Urinary bladder (tissue), 4 donors: ENCODE measurements around the gene NLGN1. TPM values are rescaled to one million over a fixed set of nuclear protein-coding genes. Genes with fewer than 3 reads are reported as not detected.

Experiments used
- DNase-seq: peaks from one replicate; pipeline ENCODE4 v3.0.0-alpha.2; 2015; ENCODE audit errors: extremely low spot score
- H3K27ac ChIP-seq: one replicate; pipeline ENCODE4 v1.5.1; 2013; ENCODE audit warnings: low read depth, mild to moderate bottlenecking, moderate library complexity
- H3K36me3 ChIP-seq: one replicate; pipeline ENCODE4 v1.6.1; 2013; ENCODE audit warnings: mild to moderate bottlenecking, moderate library complexity; ENCODE audit not compliant: insufficient read depth
- H3K4me1 ChIP-seq: one replicate; pipeline ENCODE4 v1.6.1; 2013; ENCODE audit warnings: mild to moderate bottlenecking, moderate library complexity; ENCODE audit not compliant: insufficient read depth
- H3K4me3 ChIP-seq: one replicate; pipeline ENCODE4 v1.5.1; 2013; ENCODE audit warnings: low read depth, low read length
- WGBS: extraction: QIAGEN DNeasy Blood & Tissue Kit; methylation state at CpG from one replicate; pipeline ENCODE4 v1.1.7; 2013; 5-methylcytosine and 5-hydroxymethylcytosine counted together
- polyA plus RNA-seq: library from polyadenylated mRNA; stranded (reverse); fragments of 200-250 nt; gene quantifications from one replicate; pipeline ENCODE4 v1.2.3, GENCODE V29; 2013
- total RNA-seq: library from RNA; depleted of rRNA; stranded (reverse); fragments of >200 nt; gene quantifications from one replicate; pipeline ENCODE4 v1.2.3, GENCODE V29; 2014
- donor health status: healthy with polysubstance abuse.
- donor health status: healthy.

NLGN1 gene
- total and polyA plus RNA-seq, 2 donors: 8.4 to 51.8 TPM

- Histone ChIP-seq H3K36me3 (no peaks in the 10 kb centered on the region), H3K27ac (no peak overlapping the region), H3K4me1 (no peaks in the 10 kb centered on the region), H3K4me3 (no peak overlapping the region)
- no peak for DNase-seq
- WGBS: 91% methylated on average over 4 of the region's 4 CpGs
These were observed 661.3 kb downstream of the NLGN1 start for GRCh38 chr3:174058804-174059203.

- 89% methylated on average over 2 of the region's 2 CpGs for WGBS
- Histone ChIP-seq H3K36me3 (no peaks in the 10 kb centered on the region), H3K27ac (no peak overlapping the region), H3K4me3 (no peak overlapping the region), H3K4me1 (no peaks in the 10 kb centered on the region)
- DNase-seq: no peak
These were observed 662.9 kb downstream of the NLGN1 start for GRCh38 chr3:174060431-174060830.

- no peak overlapping the region for H3K4me3 ChIP-seq
These were observed 663.6 kb downstream of the NLGN1 start for GRCh38 chr3:174061162-174061561.

GRCh38 chr3:174061731-174062130 is 664.2 kb downstream of the NLGN1 start:
- no peak overlapping the region for H3K27ac ChIP-seq
- DNase-seq: no peak
- no peaks in the 10 kb centered on the region for H3K36me3 ChIP-seq
- no peaks in the 10 kb centered on the region for H3K4me1 ChIP-seq
- no peak overlapping the region for H3K4me3 ChIP-seq
- 98% methylated on average over 1 of the region's 1 CpG for WGBS

More at GRCh38 chr3:174061162-174061561, 663.6 kb downstream of the NLGN1 start:
- Histone ChIP-seq H3K36me3 (no peaks in the 10 kb centered on the region), H3K27ac (no peak overlapping the region), H3K4me1 (no peaks in the 10 kb centered on the region)
- DNase-seq: no peak

GRCh38 chr3:174062923-174063322 is 665.4 kb downstream of the NLGN1 start:
- Histone ChIP-seq H3K4me3 (no peak overlapping the region), H3K36me3 (no peaks in the 10 kb centered on the region), H3K4me1 (no peaks in the 10 kb centered on the region), H3K27ac (no peak overlapping the region)
- 86% methylated on average over 1 of the region's 1 CpG for WGBS
- no peak for DNase-seq

GRCh38 chr3:174068035-174068434 is 670.5 kb downstream of the NLGN1 start:
- Histone ChIP-seq H3K4me1 (no peaks in the 10 kb centered on the region), H3K4me3 (no peak overlapping the region), H3K36me3 (no peaks in the 10 kb centered on the region), H3K27ac (no peak overlapping the region)
- no peak for DNase-seq
- 92% methylated on average over 2 of the region's 2 CpGs for whole genome bisulfite sequencing

- no peak for DNase-seq
- 56% methylated on average over 1 of the region's 1 CpG for WGBS
- H3K27ac ChIP-seq: no peak overlapping the region
- H3K4me1 ChIP-seq: no peaks in the 10 kb centered on the region
- no peak overlapping the region for H3K4me3 ChIP-seq
- no peaks in the 10 kb centered on the region for H3K36me3 ChIP-seq
These were observed 675.1 kb downstream of the NLGN1 start for GRCh38 chr3:174072675-174073074.

GRCh38 chr3:174083706-174084105 is 686.2 kb downstream of the NLGN1 start:
- WGBS: 94% methylated on average over 3 of the region's 3 CpGs
- DNase-seq: no peak
- Histone ChIP-seq H3K4me3 (no peak overlapping the region), H3K27ac (no peak overlapping the region), H3K4me1 (no peaks in the 10 kb centered on the region), H3K36me3 (no peaks in the 10 kb centered on the region)

- Histone ChIP-seq H3K4me3 (no peak overlapping the region), H3K36me3 (no peaks in the 10 kb centered on the region), H3K27ac (no peak overlapping the region), H3K4me1 (no peaks in the 10 kb centered on the region)
- no peak for DNase-seq
- WGBS: 45% methylated on average over 2 of the region's 2 CpGs
These were observed 692.0 kb downstream of the NLGN1 start for GRCh38 chr3:174089592-174089991.

GRCh38 chr3:174094669-174095068 is 697.1 kb downstream of the NLGN1 start:
- 89% methylated on average over 2 of the region's 2 CpGs for WGBS
- DNase-seq: no peak

GRCh38 chr3:174097686-174098085 is 700.1 kb downstream of the NLGN1 start:
- Histone ChIP-seq H3K27ac (no peak overlapping the region), H3K4me1 (no peaks in the 10 kb centered on the region), H3K36me3 (no peaks in the 10 kb centered on the region), H3K4me3 (no peak overlapping the region)
- WGBS: 70% methylated on average over 3 of the region's 3 CpGs
- DNase-seq: no peak

More at GRCh38 chr3:174094669-174095068, 697.1 kb downstream of the NLGN1 start:
- H3K27ac ChIP-seq: no peak overlapping the region
- no peaks in the 10 kb centered on the region for H3K4me1 ChIP-seq
- no peak overlapping the region for H3K4me3 ChIP-seq
- H3K36me3 ChIP-seq: no peaks in the 10 kb centered on the region

- Histone ChIP-seq H3K4me3 (no peak overlapping the region), H3K27ac (no peak overlapping the region), H3K36me3 (no peaks in the 10 kb centered on the region), H3K4me1 (no peaks in the 10 kb centered on the region)
- 70% methylated on average over 2 of the region's 2 CpGs for WGBS
- no peak for DNase-seq
These were observed 701.2 kb downstream of the NLGN1 start for GRCh38 chr3:174098746-174099145.

- DNase-seq: no peak
- H3K36me3 ChIP-seq: no peaks in the 10 kb centered on the region
- no peaks in the 10 kb centered on the region for H3K4me1 ChIP-seq
- 90% methylated on average over 5 of the region's 5 CpGs for WGBS
- no peak overlapping the region for H3K27ac ChIP-seq
- H3K4me3 ChIP-seq: no peak overlapping the region
These were observed 702.2 kb downstream of the NLGN1 start for GRCh38 chr3:174099724-174100123.

GRCh38 chr3:174100744-174101143 is 703.2 kb downstream of the NLGN1 start:
- DNase-seq: no peak
- no peaks in the 10 kb centered on the region for H3K4me1 ChIP-seq
- H3K36me3 ChIP-seq: no peaks in the 10 kb centered on the region
- H3K27ac ChIP-seq: no peak overlapping the region
- WGBS: 89% methylated on average over 2 of the region's 2 CpGs
- H3K4me3 ChIP-seq: no peak overlapping the region

- no peak for DNase-seq
- no peaks in the 10 kb centered on the region for H3K4me1 ChIP-seq
- H3K4me3 ChIP-seq: no peak overlapping the region
- WGBS: 90% methylated on average over 5 of the region's 5 CpGs
- H3K27ac ChIP-seq: no peak overlapping the region
- no peaks in the 10 kb centered on the region for H3K36me3 ChIP-seq
These were observed 703.7 kb downstream of the NLGN1 start for GRCh38 chr3:174101244-174101643.
